Immature natural killer cell (primary cell): ENCODE results near the gene FTMT. TPM values are rescaled to one million over a fixed set of nuclear protein-coding genes. Genes with fewer than 3 reads are reported as not detected.

Source experiments
- DNase-seq, 3 donors: peaks; one replicate each; pipeline ENCODE4 v3.0.0; 2022; ENCODE audit warnings: mixed read lengths in 1 of 3
- H3K27ac Mint-ChIP-seq, 6 donors: one replicate each; pipeline ENCODE4 v1.8.0; 2020; ENCODE audit warnings: mixed read lengths in 6 of 6, mild to moderate bottlenecking in 5 of 6, inconsistent platforms in 4 of 6, moderate library complexity in 3 of 6
- H3K27me3 Mint-ChIP-seq, 3 donors: one replicate each; pipeline ENCODE4 v1.8.0; 2020 to 2021; ENCODE audit warnings: low read depth in 3 of 3, mild to moderate bottlenecking in 3 of 3, mixed read lengths in 3 of 3, moderate library complexity in 3 of 3, inconsistent platforms in 1 of 3
- H3K36me3 Mint-ChIP-seq, 3 donors: one replicate each; pipeline ENCODE4 v1.8.0; 2020; ENCODE audit warnings: mixed read lengths in 3 of 3, inconsistent platforms in 2 of 3, mild to moderate bottlenecking in 2 of 3
- H3K4me1 Mint-ChIP-seq, 2 donors: one replicate each; pipeline ENCODE4 v1.8.0; 2020; ENCODE audit warnings: inconsistent platforms in 2 of 2, mild to moderate bottlenecking in 2 of 2, mixed read lengths in 2 of 2, moderate library complexity in 1 of 2
- H3K4me3 Mint-ChIP-seq, 5 donors: one replicate each; pipeline ENCODE4 v1.8.0; 2020; ENCODE audit warnings: mild to moderate bottlenecking in 5 of 5, mixed read lengths in 5 of 5, inconsistent platforms in 3 of 5, moderate library complexity in 3 of 5
- H3K9me3 Mint-ChIP-seq, 6 donors: one replicate each; pipeline ENCODE4 v1.8.0; 2020; ENCODE audit warnings: mild to moderate bottlenecking in 6 of 6, mixed read lengths in 6 of 6, inconsistent platforms in 4 of 6, moderate library complexity in 3 of 6
- polyA plus RNA-seq, 3 donors: library from polyadenylated mRNA; unstranded; fragments of 300-500 nt; fragmentation: Illumina TruSeq; gene quantifications; one replicate each; pipeline ENCODE4 v1.2.3, GENCODE V29; 2021

The FTMT gene
- polyA plus RNA-seq, 3 donors from 2014 or later: not detected

GRCh38 chr5:121872856-121873255 is 21.2 kb downstream of the FTMT start:
- no peak overlapping the region for H3K4me3 Mint-ChIP-seq
- H3K27me3 Mint-ChIP-seq: peaks cover 0 to 2% (median 2%) of the 10 kb centered on the region in 3 donors
- no peaks in the 10 kb centered on the region for H3K4me1 Mint-ChIP-seq

GRCh38 chr5:121873409-121873808 is 21.7 kb downstream of the FTMT start:
- no peak overlapping the region for H3K27ac Mint-ChIP-seq
- H3K36me3 Mint-ChIP-seq: no peaks in the 10 kb centered on the region
- peaks cover 0 to 2% (median 2%) of the 10 kb centered on the region in 3 donors for H3K27me3 Mint-ChIP-seq
- peaks cover 0 to 5% (median under 1%) of the 10 kb centered on the region in 6 donors for H3K9me3 Mint-ChIP-seq
- H3K4me1 Mint-ChIP-seq: no peaks in the 10 kb centered on the region
- H3K4me3 Mint-ChIP-seq: no peak overlapping the region
- DNase-seq: no peak

More at GRCh38 chr5:121872856-121873255, 21.2 kb downstream of the FTMT start:
- H3K36me3 Mint-ChIP-seq: no peaks in the 10 kb centered on the region
- H3K9me3 Mint-ChIP-seq: peaks cover 0 to 5% (median under 1%) of the 10 kb centered on the region in 6 donors
- no peak overlapping the region for H3K27ac Mint-ChIP-seq
- DNase-seq: no peak

DNA sequence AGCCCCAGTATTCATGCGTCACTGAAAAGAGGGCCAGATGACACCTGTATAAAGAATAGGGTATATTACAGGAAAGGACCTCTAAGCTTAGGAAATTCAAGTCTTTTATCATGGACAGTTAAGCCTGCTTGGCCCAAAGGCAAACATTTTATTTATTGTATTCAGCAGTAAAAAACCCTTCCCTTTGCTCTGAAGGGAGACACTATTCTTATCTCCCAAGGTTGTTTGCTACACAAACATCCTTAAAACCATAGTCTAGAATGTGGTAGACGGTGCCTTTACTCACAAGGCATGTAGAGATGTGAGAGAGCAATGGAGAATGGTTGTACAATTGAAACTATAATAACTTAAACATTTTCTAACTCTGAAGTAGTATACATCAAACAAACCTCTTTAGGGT is 33.9 kb downstream of the FTMT start:
- no peak for DNase-seq
- H3K4me3 Mint-ChIP-seq: no peak overlapping the region
- H3K36me3 Mint-ChIP-seq: no peaks in the 10 kb centered on the region
- no peak overlapping the region for H3K27ac Mint-ChIP-seq
- no peaks in the 10 kb centered on the region for H3K4me1 Mint-ChIP-seq
- H3K9me3 Mint-ChIP-seq: peaks cover 0 to 9% (median 4%) of the 10 kb centered on the region in 6 donors
- H3K27me3 Mint-ChIP-seq: no peaks in the 10 kb centered on the region

DNA sequence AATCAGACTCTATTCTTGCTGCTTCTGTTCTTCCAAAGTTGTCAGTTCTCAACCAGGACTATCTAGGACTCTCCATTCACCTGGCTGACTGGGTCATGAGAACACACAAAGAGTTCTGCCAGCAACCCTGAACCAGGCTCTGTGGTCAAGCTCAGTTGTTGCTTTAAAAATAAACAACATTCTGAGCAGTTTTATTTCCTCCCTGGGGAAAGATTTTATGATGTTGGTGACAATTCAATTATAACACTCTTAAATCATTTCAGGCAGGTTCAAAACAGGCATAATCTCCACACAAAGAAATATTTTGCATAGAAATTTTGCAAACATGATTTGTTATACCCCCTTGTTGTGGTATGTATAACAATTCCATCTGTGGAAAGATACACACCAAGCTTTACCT is 36.0 kb downstream of the FTMT start:
- H3K4me1 Mint-ChIP-seq: no peaks in the 10 kb centered on the region
- no peak for DNase-seq
- H3K36me3 Mint-ChIP-seq: no peaks in the 10 kb centered on the region
- peaks cover 0 to 10% (median 8%) of the 10 kb centered on the region in 6 donors for H3K9me3 Mint-ChIP-seq
- no peak overlapping the region for H3K4me3 Mint-ChIP-seq
- H3K27me3 Mint-ChIP-seq: no peaks in the 10 kb centered on the region
- H3K27ac Mint-ChIP-seq: no peak overlapping the region

GRCh38 chr5:121890297-121890858 is 38.7 kb downstream of the FTMT start:
- H3K4me1 Mint-ChIP-seq: no peaks in the 10 kb centered on the region
- H3K36me3 Mint-ChIP-seq: no peaks in the 10 kb centered on the region
- no peak overlapping the region for H3K27ac Mint-ChIP-seq
- H3K4me3 Mint-ChIP-seq: no peak overlapping the region
- DNase-seq: no peak
- peaks cover 0 to 18% (median 8%) of the 10 kb centered on the region in 6 donors for H3K9me3 Mint-ChIP-seq
- H3K27me3 Mint-ChIP-seq: peaks cover 0 to 3% (median 0%) of the 10 kb centered on the region in 3 donors

- no peak for DNase-seq
- peaks cover 0 to 3% (median 2%) of the 10 kb centered on the region in 3 donors for H3K27me3 Mint-ChIP-seq
- no peak overlapping the region for H3K4me3 Mint-ChIP-seq
- peaks cover 0 to 13% (median 6%) of the 10 kb centered on the region in 6 donors for H3K9me3 Mint-ChIP-seq
- no peaks in the 10 kb centered on the region for H3K4me1 Mint-ChIP-seq
- H3K27ac Mint-ChIP-seq: no peak overlapping the region
- peaks cover 0 to 4% (median 0%) of the 10 kb centered on the region in 3 donors for H3K36me3 Mint-ChIP-seq
These were observed 45.7 kb downstream of the FTMT start for GRCh38 chr5:121897341-121897740.

GRCh38 chr5:121899346-121899745 is 47.7 kb downstream of the FTMT start:
- Mint-ChIP-seq H3K36me3 (peaks cover 0 to 4% (median 0%) of the 10 kb centered on the region in 3 donors), H3K9me3 (peaks cover 0 to 5% (median 2%) of the 10 kb centered on the region in 6 donors), H3K27ac (no peak overlapping the region), H3K4me3 (no peak overlapping the region), H3K4me1 (no peaks in the 10 kb centered on the region), H3K27me3 (peaks cover 0 to 2% (median 0%) of the 10 kb centered on the region in 3 donors)
- no peak for DNase-seq

Other genes with a start within 250 kb of the FTMT start
- 10 to 100 TPM in 1 of 3 donors, 1 to 10 TPM in 2; 2.0 to 11.2 (median 7.6) TPM for gene SRFBP1, start 110.1 kb downstream of the FTMT start, polyA plus RNA-seq
- gene LOX, start 226.4 kb downstream of the FTMT start, polyA plus RNA-seq: not detected